Ishikawa (cell line): Measurements from ENCODE around the gene ETHE1.

Experiments used
- TF ChIP-seq, protein P1 (sequence below): IDR thresholded peaks from 2 replicates; pipeline ENCODE4 v1.6.1; 2012
- TF ChIP-seq, protein P2 (sequence below): IDR thresholded peaks from 2 replicates; pipeline ENCODE4 v1.6.1; 2012

DNA sequence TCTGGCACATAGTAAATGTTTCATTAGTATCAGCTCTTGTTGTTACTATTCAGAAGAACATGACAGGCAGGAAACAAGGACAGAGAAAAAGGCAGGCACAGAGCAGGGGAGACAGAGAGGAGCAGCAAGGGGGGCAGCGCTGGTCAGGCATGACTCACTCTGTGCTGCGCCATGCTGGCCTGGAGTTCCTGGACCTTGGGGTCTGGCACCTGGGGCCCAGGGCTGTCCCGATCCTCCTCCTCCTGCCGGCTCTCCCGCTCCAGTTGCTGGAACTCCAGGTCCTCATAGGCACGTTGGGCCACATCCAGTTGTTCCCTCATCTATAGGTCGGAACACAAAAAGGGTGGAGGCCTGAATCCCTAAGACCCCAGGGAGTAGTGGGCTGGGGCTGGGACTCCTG lies 30.0 kb downstream of the ETHE1 start:
- TF ChIP-seq, protein P1, sequence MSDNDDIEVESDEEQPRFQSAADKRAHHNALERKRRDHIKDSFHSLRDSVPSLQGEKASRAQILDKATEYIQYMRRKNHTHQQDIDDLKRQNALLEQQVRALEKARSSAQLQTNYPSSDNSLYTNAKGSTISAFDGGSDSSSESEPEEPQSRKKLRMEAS = no peak
- TF ChIP-seq, protein P2, sequence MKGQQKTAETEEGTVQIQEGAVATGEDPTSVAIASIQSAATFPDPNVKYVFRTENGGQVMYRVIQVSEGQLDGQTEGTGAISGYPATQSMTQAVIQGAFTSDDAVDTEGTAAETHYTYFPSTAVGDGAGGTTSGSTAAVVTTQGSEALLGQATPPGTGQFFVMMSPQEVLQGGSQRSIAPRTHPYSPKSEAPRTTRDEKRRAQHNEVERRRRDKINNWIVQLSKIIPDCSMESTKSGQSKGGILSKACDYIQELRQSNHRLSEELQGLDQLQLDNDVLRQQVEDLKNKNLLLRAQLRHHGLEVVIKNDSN = no peak
